Measurements from ENCODE around the gene TEP1. TPM values are rescaled to one million over a fixed set of nuclear protein-coding genes. Genes with fewer than 3 reads are reported as not detected.

Gene TEP1
- total and polyA plus RNA-seq, 10 of the 15 experiments (the other 5 are each of a cell fraction or from before 2014, with no cell fraction given) = 3.3 to 29.7 (median 16.8) TPM

GRCh38 chr14:20428802-20429201, 15.5 kb upstream of the TEP1 start:
- DNase-seq (ENCODE audit: low read depth, low spot score) (no peak), ATAC-seq (peak; percentile 19), FAIRE-seq (no peak)
- no peaks in the 10 kb centered on the region for H3K79me2 ChIP-seq (ENCODE audit: control insufficient read depth, insufficient read depth, low read length)
- H3K4me2 ChIP-seq (ENCODE audit: control insufficient read depth, insufficient read depth) = peak overlapping the region; percentile 91; the same call in 1 of the 2 replicates
- H3K27me3 ChIP-seq (replicated peaks in 1 of 2; ENCODE audit: control insufficient read depth in 2 of 2, insufficient read depth in 2 of 2, low read length in 1 of 2) = no peaks in the 10 kb centered on the region
- no peak overlapping the region for H2AFZ ChIP-seq (ENCODE audit: control insufficient read depth, low read depth, low read length)
- RAD21 ChIA-PET (ENCODE audit: unreplicated experiment) = interaction anchor here (0.8 to 1.9 kb wide), 2 partner anchors 13 to 33 kb away, joined by 4 to 5 read pairs; partner anchors contain the start of gene PIP4P1
- in situ Hi-C loops (cut with MboI) = no loop called here
- H3K9me3 ChIP-seq (replicated peaks; ENCODE audit: control insufficient read depth, insufficient read depth, low read length) = no peaks in the 10 kb centered on the region
- H3K4me3 ChIP-seq = no peak overlapping the region
- BruUV-seq (replicated peaks) = no TSS peak
- TF ChIP-seq NKRF (conservative IDR thresholded peaks at IDR 0.05) (no peak), MYC (IDR thresholded peaks at IDR 0.05; ENCODE audit: insufficient read depth, insufficient read length, insufficient replicate concordance, low read length, severe bottlenecking) (no peak), TARDBP (IDR thresholded peaks at IDR 0.05; ENCODE audit: borderline replicate concordance) (no peak), RAD21 (IDR thresholded peaks at IDR 0.05; ENCODE audit: insufficient read depth, low read depth, low read length) (no peak), STAT3 (IDR thresholded peaks at IDR 0.05; ENCODE audit: low read depth, low read length) (no peak), JUNB (IDR thresholded peaks at IDR 0.05) (no peak), JUND (IDR thresholded peaks at IDR 0.05; ENCODE audit: low read depth, low read length) (no peak), CBFB (IDR thresholded peaks at IDR 0.05; ENCODE audit: low read depth) (no peak), BRCA1 (IDR thresholded peaks at IDR 0.05; ENCODE audit: low read depth, low read length) (no peak), HDGF (IDR thresholded peaks at IDR 0.05) (no peak), HDAC2 (IDR thresholded peaks at IDR 0.05) (no peak), PRDM15 (CRISPR knock-in tag; IDR thresholded peaks at IDR 0.05) (no peak)
- no peak overlapping the region; the same call in 1 of the 2 replicates for H3K9ac ChIP-seq (ENCODE audit: control insufficient read depth, insufficient read depth, low read length)
- POLR2A ChIA-PET = interaction anchor here (1.2 kb wide), 1 partner anchor 14 kb away, joined by 4 read pairs; no protein-coding TSS in a partner anchor
- SMC1A ChIA-PET (ENCODE audit: uncharacterized antibody, unreplicated experiment) = interaction anchor here (0.9 to 2.0 kb wide), 4 partner anchors 13 to 85 kb away, joined by 3 to 8 read pairs (median 4); partner anchors contain the start of genes PARP2 and PIP4P1
- peak overlapping the region; percentile 89 for H3K27ac ChIP-seq (ENCODE audit: control insufficient read depth, insufficient read depth)
- CTCF ChIA-PET = interaction anchor here (1.0 to 8.6 kb wide), 2 partner anchors 14 to 20 kb away, joined by 3 to 70 read pairs; no protein-coding TSS in a partner anchor
- no peaks in the 10 kb centered on the region for H4K20me1 ChIP-seq (ENCODE audit: control insufficient read depth, insufficient read depth)
- intact Hi-C loops (cut with micrococcal nuclease; ENCODE audit: unreplicated experiment) = loop anchor here (2.0 kb wide), 1 partner anchor 26 kb away; the partner anchor contains the start of genes APEX1 and OSGEP
- no peaks in the 10 kb centered on the region for H3K36me3 ChIP-seq (ENCODE audit: control insufficient read depth in 2 of 2, insufficient read depth in 2 of 2, low read length in 1 of 2)
- 61% methylated on average over 5 of the region's 5 CpGs for WGBS (ENCODE audit: insufficient coverage, insufficient replicate concordance, low lambda C conversion rate, missing lambda C conversion rate)
- peaks cover 18% of the 10 kb centered on the region for H3K4me1 ChIP-seq (ENCODE audit: control insufficient read depth, insufficient read depth, low read length)
